Measurements from ENCODE around the gene FAM20B.
"Not testable (repeated sequence)": the region's sequence is repeated elsewhere in the genome, so short reads cannot be mapped to it uniquely, and the experiment has no call there.

Gene FAM20B

GRCh38 chr1:179025975-179026812, 500 bp downstream of the FAM20B start:
- peak; percentile 73 for DNase-seq

GRCh38 chr1:179026813-179027669, 1.3 kb downstream of the FAM20B start:
- no peak for DNase-seq

GRCh38 chr1:179029321-179029759, 3.6 kb downstream of the FAM20B start:
- no peak for DNase-seq

GRCh38 chr1:179030130-179030529, 4.4 kb downstream of the FAM20B start:
- DNase-seq: no peak

GRCh38 chr1:179030683-179031082, 5.0 kb downstream of the FAM20B start:
- no peak for DNase-seq

DNA sequence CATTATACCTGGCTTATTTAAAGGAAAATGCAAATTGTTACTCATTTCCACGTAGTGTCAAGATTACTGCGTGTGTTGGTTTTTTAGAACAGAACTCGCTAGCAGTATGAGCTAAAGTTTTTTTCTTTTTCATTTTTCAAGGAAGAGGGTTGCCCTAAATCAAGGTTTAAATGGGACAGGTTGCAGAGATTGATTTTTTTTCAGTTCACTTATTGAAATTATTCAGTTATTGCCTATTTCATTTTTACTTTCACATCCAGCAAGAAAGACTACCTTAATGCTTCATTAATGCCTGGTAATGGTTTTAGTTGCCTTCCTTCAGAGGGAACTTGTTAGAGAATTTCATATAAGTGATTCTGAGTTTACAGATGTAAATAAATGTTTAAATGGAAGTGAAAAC, 5.6 kb downstream of the FAM20B start:
- no peak for DNase-seq

GRCh38 chr1:179031855-179032513, 6.3 kb downstream of the FAM20B start:
- DNase-seq: no peak

- DNase-seq: no peak
These were observed 9.0 kb downstream of the FAM20B start for GRCh38 chr1:179034720-179035119.

DNA sequence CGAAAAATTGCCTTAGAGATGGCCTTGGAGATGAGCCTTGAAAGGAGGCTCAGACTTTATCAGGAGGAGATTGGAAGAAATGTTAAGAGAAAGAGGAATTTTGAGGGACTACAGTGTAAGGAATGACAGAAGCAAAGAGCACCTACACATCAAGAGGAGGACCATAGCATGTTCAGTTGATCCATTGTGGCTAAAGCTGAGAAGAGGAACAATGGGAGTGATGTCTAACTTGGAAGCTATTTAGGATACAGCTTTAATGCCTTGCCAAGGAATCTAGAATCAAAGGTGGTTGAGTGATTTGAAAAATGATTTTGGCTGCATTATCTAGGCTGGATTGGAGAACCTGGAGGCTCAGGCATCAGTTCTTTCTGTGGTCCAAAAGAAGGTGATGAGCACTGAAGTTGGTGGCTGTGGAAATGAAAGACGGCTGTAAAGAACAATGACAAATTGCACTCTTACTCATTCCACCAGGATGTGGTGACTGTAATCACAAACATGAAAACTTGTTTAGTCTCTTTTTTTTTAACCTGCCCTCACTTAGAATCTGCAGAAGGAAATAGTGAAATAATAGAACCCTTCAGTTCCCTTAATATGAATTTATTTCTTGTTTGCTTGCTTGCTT, 11.3 kb downstream of the FAM20B start:
- no peak for DNase-seq

DNA sequence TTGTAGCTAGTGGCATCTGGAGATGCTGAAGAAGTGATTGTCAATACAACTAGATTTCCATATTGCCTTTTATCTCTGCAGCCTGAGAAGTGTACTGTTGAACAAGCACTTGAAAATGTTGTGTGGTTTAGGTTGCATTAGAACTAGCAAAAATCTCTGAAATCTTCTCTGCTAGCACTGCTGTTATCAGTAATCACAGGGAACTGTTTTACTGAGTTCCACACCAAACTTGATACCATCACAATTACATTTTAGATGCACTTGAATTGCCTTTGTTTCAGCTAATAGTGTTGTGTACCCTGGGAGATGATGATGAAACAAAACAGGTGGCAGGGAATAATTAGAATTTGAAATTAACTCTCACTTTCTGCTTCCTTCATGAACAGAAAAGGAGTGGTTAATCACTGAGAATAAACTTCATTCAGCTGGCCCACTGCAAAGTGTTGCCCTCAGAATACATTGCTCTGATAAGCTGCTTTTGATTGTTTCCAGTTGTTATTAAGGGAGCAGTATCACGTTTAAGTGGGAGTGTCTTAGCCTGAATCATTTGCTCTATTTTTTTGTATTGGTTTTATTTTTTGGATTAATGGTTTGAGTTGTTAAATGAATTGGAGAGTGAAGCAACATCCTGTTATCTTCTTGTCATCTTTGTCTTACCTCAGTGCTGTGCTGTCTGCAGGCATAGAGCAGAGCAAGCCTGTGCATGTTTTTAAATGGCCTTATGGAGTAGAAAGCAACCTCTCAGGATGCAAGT, 13.0 kb downstream of the FAM20B start:
- no peak for DNase-seq

DNA sequence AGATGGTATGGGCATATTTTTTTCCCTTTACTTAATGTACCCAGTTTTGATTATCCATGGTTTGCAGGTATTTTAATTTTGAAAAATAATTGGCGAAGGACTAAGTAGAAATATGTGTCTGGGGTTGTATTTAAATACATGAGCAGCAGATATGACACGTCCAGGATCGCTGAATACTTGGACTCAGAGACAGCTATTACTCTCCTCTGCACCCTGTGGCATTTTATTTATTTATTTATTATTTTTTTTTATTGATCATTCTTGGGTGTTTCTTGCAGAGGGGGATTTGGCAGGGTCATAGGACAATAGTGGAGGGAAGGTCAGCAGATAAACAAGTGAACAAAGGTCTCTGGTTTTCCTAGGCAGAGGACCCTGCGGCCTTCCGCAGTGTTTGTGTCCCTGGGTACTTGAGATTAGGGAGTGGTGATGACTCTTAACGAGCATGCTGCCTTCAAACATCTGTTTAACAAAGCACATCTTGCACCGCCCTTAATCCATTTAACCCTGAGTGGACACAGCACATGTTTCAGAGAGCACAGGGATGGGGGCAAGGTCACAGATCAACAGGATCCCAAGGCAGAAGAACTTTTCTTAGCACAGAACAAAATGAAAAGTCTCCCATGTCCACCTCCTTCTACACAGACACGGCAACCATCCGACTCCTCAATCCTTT, 13.9 kb downstream of the FAM20B start:
- DNase-seq: not testable (repeated sequence)

GRCh38 chr1:179040175-179040551, 14.5 kb downstream of the FAM20B start:
- DNase-seq: not testable (repeated sequence)

- DNase-seq: no peak
These were observed 16.4 kb downstream of the FAM20B start for GRCh38 chr1:179042087-179042486.

DNA sequence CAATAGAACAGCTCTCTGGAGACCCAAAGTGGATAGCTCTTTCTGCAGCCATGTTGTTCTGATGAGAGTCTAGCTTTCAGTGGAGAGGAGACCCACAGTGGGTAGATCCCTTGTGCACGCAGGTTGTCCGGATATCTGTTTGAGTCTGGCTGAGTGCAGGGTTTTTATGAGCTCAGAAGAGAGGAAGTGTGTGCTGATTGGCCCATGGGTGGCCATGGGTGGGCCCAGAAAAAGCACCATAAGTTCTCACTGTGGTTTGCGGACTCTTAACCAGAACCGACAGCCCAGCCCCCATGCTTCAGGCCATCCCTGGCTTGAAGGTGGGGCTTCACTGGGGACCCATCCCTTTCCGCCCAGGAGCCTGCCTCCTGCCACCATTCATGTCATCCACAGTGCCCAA, 17.0 kb downstream of the FAM20B start:
- no peak for DNase-seq

GRCh38 chr1:179043266-179043665, 17.6 kb downstream of the FAM20B start:
- no peak for DNase-seq

GRCh38 chr1:179043907-179044306, 18.2 kb downstream of the FAM20B start:
- no peak for DNase-seq

DNA sequence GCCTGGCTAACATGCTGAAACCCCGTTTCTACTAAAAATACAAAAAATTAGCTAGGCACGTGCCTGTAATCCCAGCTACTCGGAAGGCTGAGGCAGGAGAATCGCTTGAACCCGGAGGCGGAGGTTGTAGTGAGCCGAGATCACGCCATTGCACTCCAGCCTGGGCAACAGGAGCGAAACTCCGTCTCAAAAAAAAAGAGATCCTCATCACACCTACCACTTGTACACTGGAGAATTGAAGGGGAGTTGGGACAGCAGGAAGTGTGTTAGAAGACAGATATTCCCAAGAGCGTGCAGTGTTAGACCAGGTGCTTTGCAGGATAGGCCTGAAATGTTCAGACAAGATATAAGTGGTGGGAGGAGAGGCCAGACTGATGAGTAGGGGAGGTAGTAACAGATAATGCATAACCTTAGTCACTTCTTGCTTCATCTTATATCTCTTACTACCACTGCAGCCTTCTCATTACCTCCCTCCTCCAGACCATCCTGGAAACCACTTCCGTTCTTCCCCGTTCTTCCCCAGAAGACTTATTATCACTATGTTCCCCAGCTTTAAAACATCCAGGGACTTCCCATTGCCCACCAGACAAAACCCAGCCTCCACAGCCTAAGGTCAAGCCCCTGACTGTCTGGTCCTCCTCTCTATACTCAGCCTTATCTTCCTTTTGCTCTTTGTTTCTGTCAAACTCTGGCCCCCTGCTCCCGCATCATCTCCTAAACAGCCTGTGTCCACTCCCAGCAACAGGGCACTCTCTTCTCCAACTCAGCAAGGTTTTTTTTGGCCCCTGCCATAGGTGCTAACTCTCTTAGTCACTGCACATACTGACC, 21.3 kb downstream of the FAM20B start:
- no peak for DNase-seq

DNA sequence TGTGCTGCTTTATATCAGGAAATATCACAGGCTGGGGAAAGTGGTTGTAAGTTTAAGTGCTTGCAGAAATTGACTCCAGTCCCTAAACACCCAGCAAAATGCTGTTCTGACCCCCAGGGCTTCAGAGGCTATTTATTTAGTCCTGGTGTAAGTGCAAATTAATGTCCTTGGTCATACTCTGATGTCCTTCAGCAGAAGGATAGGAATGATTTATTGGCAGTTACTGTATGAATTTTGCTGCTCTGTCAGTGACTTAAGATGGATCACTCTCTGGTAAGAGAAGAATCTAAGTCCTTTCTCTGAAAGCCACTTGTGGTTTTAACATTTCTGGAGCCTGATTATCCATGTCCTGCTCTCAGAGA, 21.9 kb downstream of the FAM20B start:
- no peak for DNase-seq

GRCh38 chr1:179048339-179049124, 22.8 kb downstream of the FAM20B start:
- DNase-seq: no peak

DNA sequence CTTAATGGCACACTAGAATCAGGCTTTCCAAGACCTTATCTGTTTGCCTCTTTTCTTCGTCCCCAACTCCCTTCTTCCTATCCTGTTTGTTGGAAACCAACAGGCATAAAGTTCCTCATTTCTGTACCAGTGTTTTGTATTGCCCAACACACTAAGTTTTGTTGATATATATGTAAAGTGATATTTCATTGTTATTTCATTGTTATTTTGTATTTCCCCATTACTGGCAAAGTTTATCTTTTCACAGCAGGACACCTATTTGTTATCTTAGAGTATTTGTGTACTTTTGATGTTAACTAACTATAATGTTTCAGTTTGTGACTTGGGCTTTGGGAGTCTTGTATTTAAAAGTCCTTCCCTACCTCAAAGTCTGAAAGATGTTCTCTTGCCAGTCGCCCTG, 27.1 kb downstream of the FAM20B start:
- DNase-seq: no peak
